Caco-2 (cell line): ENCODE data around the gene RXRA. TPM values are rescaled to one million over a fixed set of nuclear protein-coding genes. Genes with fewer than 3 reads are reported as not detected.
A peak's percentile ranks its signal among the peaks of the same experiment; 100 is the strongest.

Experiments used
- BruUV-seq: library from RNA; stranded (reverse); fragments of 400-500 nt; replicated peaks from 2 replicates; lab custom pipeline; 2021; lab: Mats Ljungman, UMichigan
- CTCF ChIA-PET: fragments of 300-600 bp; sonication (Branson Sonifier 250); formaldehyde crosslinking; loops from one replicate; lab custom pipeline; 2022; ENCODE audit warnings: antibody characterized with exemption; lab: Charles Lee
- POLR2A ChIA-PET: fragments of 300-600 bp; sonication (Branson Sonifier 250); formaldehyde crosslinking; loops from one replicate; lab custom pipeline; 2022; ENCODE audit warnings: antibody characterized with exemption; lab: Charles Lee
- DNase-seq, 2 experiments: peaks; one replicate each; pipeline versions ENCODE4 v3.0.0 to v3.0.0-alpha.2; 2020 to 2022
- H3K27me3 ChIP-seq: replicated peaks from 2 replicates; pipeline ENCODE4 v1.6.0; 2011; ENCODE audit warnings: low read length; ENCODE audit not compliant: control insufficient read depth, insufficient read depth
- H3K36me3 ChIP-seq: 2 replicates; pipeline ENCODE4 v1.5.1; 2011; ENCODE audit warnings: low read length; ENCODE audit not compliant: control insufficient read depth, insufficient read depth
- H3K4me1 ChIP-seq: fragments of 250-450 bp; sonication (Bioruptor Pico); 2 replicates; pipeline ENCODE4 v1.5.1; 2020; ENCODE audit warnings: mild to moderate bottlenecking
- H3K4me3 ChIP-seq: 2 replicates; pipeline ENCODE4 v1.5.1; 2011; ENCODE audit warnings: low read depth, mild to moderate bottlenecking, control low read depth, low read length
- H3K9me3 ChIP-seq: fragments of 250-450 bp; sonication (Bioruptor Pico); 2 replicates; pipeline ENCODE4 v1.5.1; 2020; ENCODE audit warnings: mild to moderate bottlenecking, moderate library complexity
- H3K27ac Mint-ChIP-seq: one replicate; pipeline ENCODE4 v1.8.0; 2022; ENCODE audit warnings: mixed read lengths; ENCODE audit not compliant: unreplicated experiment
- H3K27me3 Mint-ChIP-seq: one replicate; pipeline ENCODE4 v1.8.0; 2022; ENCODE audit warnings: mixed read lengths; ENCODE audit not compliant: insufficient read depth, unreplicated experiment
- H3K36me3 Mint-ChIP-seq: one replicate; pipeline ENCODE4 v1.8.0; 2022; ENCODE audit warnings: mild to moderate bottlenecking, mixed read lengths; ENCODE audit not compliant: insufficient read depth, unreplicated experiment
- H3K4me1 Mint-ChIP-seq: one replicate; pipeline ENCODE4 v1.8.0; 2022; ENCODE audit warnings: low read depth, mixed read lengths; ENCODE audit not compliant: unreplicated experiment
- H3K4me3 Mint-ChIP-seq: one replicate; pipeline ENCODE4 v1.8.0; 2022; ENCODE audit warnings: mild to moderate bottlenecking, moderate library complexity, mixed read lengths; ENCODE audit not compliant: unreplicated experiment
- H3K9me3 Mint-ChIP-seq: one replicate; pipeline ENCODE4 v1.8.0; 2022; ENCODE audit warnings: mixed read lengths; ENCODE audit not compliant: unreplicated experiment
- intact Hi-C: fragments of 100-400 bp; cut with micrococcal nuclease; formaldehyde crosslinking; loops from one replicate; pipeline ENCODE4 v1.10.0; 2022; ENCODE audit not compliant: unreplicated experiment
- total RNA-seq: library from RNA; stranded (reverse); gene quantifications from 2 replicates; pipeline ENCODE4 v1.2.3, GENCODE V29; 2022
- TF ChIP-seq, protein P1 (sequence below), 2 experiments: fragments of 200-600 bp in 1 of 2; IDR thresholded peaks; 1 replicate in 1 of 2; 2 replicates in 1 of 2; pipeline versions ENCODE4 v1.5.1 to v1.8.0; 2011 to 2022; ENCODE audit warnings: antibody characterized with exemption in 1 of 2, control low read depth in 1 of 2, inconsistent platforms in 1 of 2, low read depth in 1 of 2, low read length in 1 of 2, mild to moderate bottlenecking in 1 of 2, moderate library complexity in 1 of 2; ENCODE audit not compliant: insufficient read depth in 1 of 2, severe bottlenecking in 1 of 2, unreplicated experiment in 1 of 2

RXRA gene
- total RNA-seq, 1 experiment from 2014 or later = 69.1 TPM

GRCh38 chr9:134358026-134358661 is 31.9 kb downstream of the RXRA start:
- CTCF ChIA-PET = no interaction called here

GRCh38 chr9:134358662-134359319 is 32.5 kb downstream of the RXRA start:
- Histone ChIP-seq H3K27me3 (no peaks in the 10 kb centered on the region), H3K9me3 (no peaks in the 10 kb centered on the region), H3K4me3 (no peak overlapping the region), H3K4me1 (peaks cover 50% of the 10 kb centered on the region), H3K36me3 (no peaks in the 10 kb centered on the region)
- CTCF ChIA-PET = no interaction called here
- Mint-ChIP-seq H3K36me3 (peaks cover 13% of the 10 kb centered on the region), H3K4me3 (no peak overlapping the region), H3K4me1 (peaks cover 20% of the 10 kb centered on the region), H3K27me3 (no peaks in the 10 kb centered on the region), H3K27ac (no peak overlapping the region), H3K9me3 (no peaks in the 10 kb centered on the region)
- TF ChIP-seq, protein P1, sequence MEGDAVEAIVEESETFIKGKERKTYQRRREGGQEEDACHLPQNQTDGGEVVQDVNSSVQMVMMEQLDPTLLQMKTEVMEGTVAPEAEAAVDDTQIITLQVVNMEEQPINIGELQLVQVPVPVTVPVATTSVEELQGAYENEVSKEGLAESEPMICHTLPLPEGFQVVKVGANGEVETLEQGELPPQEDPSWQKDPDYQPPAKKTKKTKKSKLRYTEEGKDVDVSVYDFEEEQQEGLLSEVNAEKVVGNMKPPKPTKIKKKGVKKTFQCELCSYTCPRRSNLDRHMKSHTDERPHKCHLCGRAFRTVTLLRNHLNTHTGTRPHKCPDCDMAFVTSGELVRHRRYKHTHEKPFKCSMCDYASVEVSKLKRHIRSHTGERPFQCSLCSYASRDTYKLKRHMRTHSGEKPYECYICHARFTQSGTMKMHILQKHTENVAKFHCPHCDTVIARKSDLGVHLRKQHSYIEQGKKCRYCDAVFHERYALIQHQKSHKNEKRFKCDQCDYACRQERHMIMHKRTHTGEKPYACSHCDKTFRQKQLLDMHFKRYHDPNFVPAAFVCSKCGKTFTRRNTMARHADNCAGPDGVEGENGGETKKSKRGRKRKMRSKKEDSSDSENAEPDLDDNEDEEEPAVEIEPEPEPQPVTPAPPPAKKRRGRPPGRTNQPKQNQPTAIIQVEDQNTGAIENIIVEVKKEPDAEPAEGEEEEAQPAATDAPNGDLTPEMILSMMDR (IDR thresholded peaks at IDR 0.05; ENCODE audit: insufficient read depth in 1 of 2, low read depth in 1 of 2, low read length in 1 of 2, severe bottlenecking in 1 of 2, unreplicated experiment in 1 of 2) = no peak
- intact Hi-C loops = no loop called here
- DNase-seq = no peak
- POLR2A ChIA-PET = no interaction called here
- no TSS peak for BruUV-seq

More at GRCh38 chr9:134358026-134358661, 31.9 kb downstream of the RXRA start:
- Histone ChIP-seq H3K9me3 (no peaks in the 10 kb centered on the region), H3K27me3 (no peaks in the 10 kb centered on the region), H3K4me3 (no peak overlapping the region), H3K4me1 (peaks cover 51% of the 10 kb centered on the region), H3K36me3 (no peaks in the 10 kb centered on the region)
- no peaks in the 10 kb centered on the region for H3K27me3 Mint-ChIP-seq
- peaks cover 22% of the 10 kb centered on the region for H3K4me1 Mint-ChIP-seq
- H3K27ac Mint-ChIP-seq = peak overlapping the region; percentile 86
- intact Hi-C loops = no loop called here
- peaks cover 13% of the 10 kb centered on the region for H3K36me3 Mint-ChIP-seq
- H3K4me3 Mint-ChIP-seq = no peak overlapping the region
- POLR2A ChIA-PET = no interaction called here
- no TSS peak for BruUV-seq
- no peaks in the 10 kb centered on the region for H3K9me3 Mint-ChIP-seq
- DNase-seq = no peak
- TF ChIP-seq, protein P1 (IDR thresholded peaks at IDR 0.05; ENCODE audit: insufficient read depth in 1 of 2, low read depth in 1 of 2, low read length in 1 of 2, severe bottlenecking in 1 of 2, unreplicated experiment in 1 of 2) = no peak

DNA sequence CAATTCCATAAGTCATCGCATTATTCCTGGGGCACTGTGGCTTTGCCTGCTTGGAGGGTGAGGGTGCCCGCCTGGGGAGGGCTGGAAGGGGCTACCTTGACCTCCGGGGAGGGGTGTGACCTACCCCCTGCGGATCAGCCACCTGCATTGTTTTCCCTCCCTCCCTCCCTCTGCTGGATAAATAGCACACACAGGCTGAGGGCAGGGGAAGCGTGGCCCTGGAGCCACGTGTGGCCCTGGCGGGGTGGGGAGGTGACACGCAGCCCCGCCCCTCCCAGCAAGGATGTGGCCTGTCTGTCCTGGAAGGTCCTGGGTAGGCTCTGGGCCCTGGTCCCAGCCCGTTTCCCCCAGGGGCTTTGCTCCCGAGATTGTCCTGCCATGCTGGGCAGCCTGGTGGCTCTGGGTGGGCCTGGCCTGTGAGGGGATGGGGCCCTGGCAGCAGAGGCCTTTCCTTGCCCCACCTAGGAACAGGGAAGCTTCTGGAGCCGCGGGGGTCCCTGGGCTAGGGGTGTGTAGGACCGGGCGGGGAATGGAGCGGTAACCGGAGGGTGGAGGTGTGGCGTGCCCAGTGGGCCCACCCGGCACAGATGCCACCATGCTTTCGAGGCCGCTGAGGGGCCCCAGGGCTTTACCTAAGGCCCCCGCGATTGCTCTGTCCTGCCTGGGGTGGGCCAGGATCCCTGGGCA is 33.4 kb downstream of the RXRA start:
- H3K27me3 Mint-ChIP-seq = no peaks in the 10 kb centered on the region
- ChIA-PET CTCF (no interaction called here), POLR2A (no interaction called here)
- TF ChIP-seq, protein P1 (IDR thresholded peaks at IDR 0.05; ENCODE audit: insufficient read depth in 1 of 2, low read depth in 1 of 2, low read length in 1 of 2, severe bottlenecking in 1 of 2, unreplicated experiment in 1 of 2) = no peak
- H3K4me3 ChIP-seq = no peak overlapping the region
- no TSS peak for BruUV-seq
- peaks cover 49% of the 10 kb centered on the region for H3K4me1 ChIP-seq
- H3K27me3 ChIP-seq = no peaks in the 10 kb centered on the region
- no peak overlapping the region for H3K4me3 Mint-ChIP-seq
- no peaks in the 10 kb centered on the region for H3K9me3 ChIP-seq
- DNase-seq = no peak
- intact Hi-C loops = no loop called here
- H3K36me3 ChIP-seq = no peaks in the 10 kb centered on the region
- H3K27ac Mint-ChIP-seq = no peak overlapping the region
- H3K4me1 Mint-ChIP-seq = peaks cover 15% of the 10 kb centered on the region
- H3K36me3 Mint-ChIP-seq = peaks cover 13% of the 10 kb centered on the region
- no peaks in the 10 kb centered on the region for H3K9me3 Mint-ChIP-seq
